Measurements from ENCODE around the gene MMP17.

Gene MMP17

GRCh38 chr12:131815131-131815530, 13.1 kb upstream of the MMP17 start:
- Histone ChIP-seq H3K36me3 (ENCODE audit: control insufficient read depth, insufficient read depth, low read length) (no peaks in the 10 kb centered on the region), H3K27ac (ENCODE audit: insufficient read depth, low read length, poor library complexity, severe bottlenecking) (no peak overlapping the region), H3K9me3 (ENCODE audit: control insufficient read depth, low read length) (peaks cover 2% of the 10 kb centered on the region), H3K4me1 (ENCODE audit: control insufficient read depth, insufficient read depth, low read length, poor library complexity, severe bottlenecking) (no peaks in the 10 kb centered on the region), H3K4me3 (ENCODE audit: insufficient read depth, low read depth, low read length, poor library complexity, severe bottlenecking) (no peak overlapping the region), H3K27me3 (replicated peaks; ENCODE audit: control insufficient read depth, insufficient read depth, low read length, poor library complexity, severe bottlenecking) (no peaks in the 10 kb centered on the region)
- DNase-seq, result no peak

DNA sequence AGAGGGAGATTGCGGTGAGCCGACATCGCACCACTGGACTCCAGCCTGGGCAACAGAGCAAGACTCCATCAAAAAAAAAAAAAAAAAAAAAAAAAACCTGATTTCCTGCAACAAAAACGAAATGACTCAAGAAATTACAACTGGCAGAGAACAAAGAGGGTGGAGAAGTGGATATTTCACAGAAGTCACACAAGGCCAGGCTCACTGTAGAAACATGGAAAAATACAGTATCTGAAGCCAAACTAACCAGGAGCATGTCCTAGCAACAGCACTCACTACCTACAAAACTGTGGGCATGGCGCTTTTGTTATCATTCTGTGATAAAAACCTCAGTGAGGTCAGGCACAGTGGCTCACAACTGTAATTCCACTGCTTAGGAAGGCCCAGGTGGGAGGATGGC, 11.7 kb upstream of the MMP17 start:
- Histone ChIP-seq H3K9me3 (ENCODE audit: control insufficient read depth, low read length) (peaks cover 2% of the 10 kb centered on the region), H3K4me3 (ENCODE audit: insufficient read depth, low read depth, low read length, poor library complexity, severe bottlenecking) (no peak overlapping the region), H3K27ac (ENCODE audit: insufficient read depth, low read length, poor library complexity, severe bottlenecking) (no peak overlapping the region), H3K4me1 (ENCODE audit: control insufficient read depth, insufficient read depth, low read length, poor library complexity, severe bottlenecking) (no peaks in the 10 kb centered on the region), H3K27me3 (replicated peaks; ENCODE audit: control insufficient read depth, insufficient read depth, low read length, poor library complexity, severe bottlenecking) (no peaks in the 10 kb centered on the region), H3K36me3 (ENCODE audit: control insufficient read depth, insufficient read depth, low read length) (no peaks in the 10 kb centered on the region)
- DNase-seq, result no peak

DNA sequence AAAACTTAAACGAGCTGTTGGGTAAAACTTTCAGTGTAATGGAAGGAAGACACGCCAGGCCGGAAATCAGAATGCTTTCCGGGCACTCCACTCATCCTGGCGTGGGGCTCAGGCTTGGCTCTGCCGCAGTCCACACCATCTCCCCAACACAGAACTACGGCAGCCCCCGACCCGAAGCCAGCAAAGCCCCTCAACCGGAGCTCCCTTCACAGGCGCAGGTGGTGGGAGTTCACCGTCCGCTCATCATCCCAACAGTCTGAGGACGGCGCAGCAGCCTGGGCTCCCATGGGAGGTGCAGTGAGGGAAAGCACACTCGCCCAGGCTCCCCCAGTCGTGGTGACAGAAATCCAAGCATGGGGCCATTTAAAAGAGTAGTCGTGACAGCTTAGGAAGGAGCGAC, 11.0 kb upstream of the MMP17 start:
- Histone ChIP-seq H3K27me3 (replicated peaks; ENCODE audit: control insufficient read depth, insufficient read depth, low read length, poor library complexity, severe bottlenecking) (no peaks in the 10 kb centered on the region), H3K36me3 (ENCODE audit: control insufficient read depth, insufficient read depth, low read length) (no peaks in the 10 kb centered on the region), H3K27ac (ENCODE audit: insufficient read depth, low read length, poor library complexity, severe bottlenecking) (no peak overlapping the region)

DNA sequence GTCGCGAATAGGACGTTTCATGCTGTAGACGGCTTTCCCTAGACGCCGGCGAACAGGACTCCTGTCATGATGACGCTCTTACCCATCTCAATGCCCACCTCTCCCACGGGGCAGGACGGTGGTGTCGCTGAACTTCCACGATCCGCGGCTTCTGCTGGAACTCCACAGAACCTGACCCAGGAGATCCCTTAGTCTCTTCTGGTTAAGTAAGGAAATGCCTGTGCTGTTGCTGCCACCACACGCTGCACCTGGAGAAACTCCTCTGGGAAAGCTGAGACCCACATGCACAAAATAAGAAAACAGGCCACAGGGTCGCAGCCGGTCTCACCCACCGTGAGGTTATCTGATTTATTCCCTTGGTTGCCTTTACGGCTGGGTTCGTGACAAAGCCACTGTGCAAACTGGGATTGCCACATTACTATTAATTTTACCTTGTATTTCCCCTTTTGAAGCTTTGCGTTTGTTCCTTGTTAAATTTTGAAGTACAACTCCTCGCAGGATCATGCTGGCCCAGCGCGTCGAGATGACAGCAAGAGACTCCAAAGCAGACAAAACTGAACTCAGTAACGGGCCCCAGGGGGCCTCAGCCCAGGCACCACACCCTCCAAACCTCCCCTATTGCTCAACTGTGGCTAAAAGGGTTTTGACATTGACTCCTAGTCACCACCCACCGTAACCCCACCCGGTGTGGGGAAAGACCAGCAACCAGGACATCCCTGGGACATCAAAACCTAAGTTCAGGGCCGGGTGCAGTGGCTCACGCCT, 9.2 kb upstream of the MMP17 start:
- no peaks in the 10 kb centered on the region for H3K4me1 ChIP-seq (ENCODE audit: control insufficient read depth, insufficient read depth, low read length, poor library complexity, severe bottlenecking)
- H3K36me3 ChIP-seq (ENCODE audit: control insufficient read depth, insufficient read depth, low read length), result no peaks in the 10 kb centered on the region
- no peaks in the 10 kb centered on the region for H3K9me3 ChIP-seq (ENCODE audit: control insufficient read depth, low read length)
- H3K27ac ChIP-seq (ENCODE audit: insufficient read depth, low read length, poor library complexity, severe bottlenecking), result no peak overlapping the region
- no peak overlapping the region for H3K4me3 ChIP-seq (ENCODE audit: insufficient read depth, low read depth, low read length, poor library complexity, severe bottlenecking)
- no peak for DNase-seq
- H3K27me3 ChIP-seq (replicated peaks; ENCODE audit: control insufficient read depth, insufficient read depth, low read length, poor library complexity, severe bottlenecking), result no peaks in the 10 kb centered on the region

More for the DNA sequence above, 11.0 kb upstream of the MMP17 start:
- no peaks in the 10 kb centered on the region for H3K4me1 ChIP-seq (ENCODE audit: control insufficient read depth, insufficient read depth, low read length, poor library complexity, severe bottlenecking)
- H3K9me3 ChIP-seq (ENCODE audit: control insufficient read depth, low read length), result peaks cover 2% of the 10 kb centered on the region
- H3K4me3 ChIP-seq (ENCODE audit: insufficient read depth, low read depth, low read length, poor library complexity, severe bottlenecking), result no peak overlapping the region
- DNase-seq, result no peak

DNA sequence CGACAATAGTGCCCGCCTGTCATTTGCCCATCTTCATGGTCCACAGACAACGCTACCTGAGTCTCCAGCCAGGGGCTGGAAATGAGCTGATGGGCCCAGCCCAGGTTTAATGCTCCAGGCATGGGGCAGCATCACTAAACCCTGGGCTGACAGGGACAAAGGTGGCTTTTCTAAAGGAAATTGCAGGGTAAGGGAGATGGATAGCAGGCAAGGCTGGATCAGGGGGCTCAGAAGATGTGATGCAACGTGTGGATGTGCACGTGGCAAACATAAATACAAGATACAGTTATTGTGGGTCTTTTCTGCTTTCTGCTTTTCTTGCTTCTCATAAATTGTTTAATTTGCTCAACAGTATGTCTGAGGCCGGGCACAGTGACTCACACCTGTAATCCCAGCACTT, 3.7 kb upstream of the MMP17 start:
- DNase-seq, result no peak
- H3K4me3 ChIP-seq (ENCODE audit: insufficient read depth, low read depth, low read length, poor library complexity, severe bottlenecking), result no peak overlapping the region
- H3K27ac ChIP-seq (ENCODE audit: insufficient read depth, low read length, poor library complexity, severe bottlenecking), result no peak overlapping the region
- peaks cover 26% of the 10 kb centered on the region for H3K27me3 ChIP-seq (replicated peaks; ENCODE audit: control insufficient read depth, insufficient read depth, low read length, poor library complexity, severe bottlenecking)
- no peaks in the 10 kb centered on the region for H3K9me3 ChIP-seq (ENCODE audit: control insufficient read depth, low read length)
- no peaks in the 10 kb centered on the region for H3K36me3 ChIP-seq (ENCODE audit: control insufficient read depth, insufficient read depth, low read length)
- peaks cover 9% of the 10 kb centered on the region for H3K4me1 ChIP-seq (ENCODE audit: control insufficient read depth, insufficient read depth, low read length, poor library complexity, severe bottlenecking)

GRCh38 chr12:131825146-131825892, 2.9 kb upstream of the MMP17 start:
- Histone ChIP-seq H3K9me3 (ENCODE audit: control insufficient read depth, low read length) (no peaks in the 10 kb centered on the region), H3K4me3 (ENCODE audit: insufficient read depth, low read depth, low read length, poor library complexity, severe bottlenecking) (no peak overlapping the region), H3K27me3 (replicated peaks; ENCODE audit: control insufficient read depth, insufficient read depth, low read length, poor library complexity, severe bottlenecking) (peaks cover 35% of the 10 kb centered on the region), H3K4me1 (ENCODE audit: control insufficient read depth, insufficient read depth, low read length, poor library complexity, severe bottlenecking) (peaks cover 17% of the 10 kb centered on the region), H3K36me3 (ENCODE audit: control insufficient read depth, insufficient read depth, low read length) (no peaks in the 10 kb centered on the region), H3K27ac (ENCODE audit: insufficient read depth, low read length, poor library complexity, severe bottlenecking) (no peak overlapping the region)
- no peak for DNase-seq

DNA sequence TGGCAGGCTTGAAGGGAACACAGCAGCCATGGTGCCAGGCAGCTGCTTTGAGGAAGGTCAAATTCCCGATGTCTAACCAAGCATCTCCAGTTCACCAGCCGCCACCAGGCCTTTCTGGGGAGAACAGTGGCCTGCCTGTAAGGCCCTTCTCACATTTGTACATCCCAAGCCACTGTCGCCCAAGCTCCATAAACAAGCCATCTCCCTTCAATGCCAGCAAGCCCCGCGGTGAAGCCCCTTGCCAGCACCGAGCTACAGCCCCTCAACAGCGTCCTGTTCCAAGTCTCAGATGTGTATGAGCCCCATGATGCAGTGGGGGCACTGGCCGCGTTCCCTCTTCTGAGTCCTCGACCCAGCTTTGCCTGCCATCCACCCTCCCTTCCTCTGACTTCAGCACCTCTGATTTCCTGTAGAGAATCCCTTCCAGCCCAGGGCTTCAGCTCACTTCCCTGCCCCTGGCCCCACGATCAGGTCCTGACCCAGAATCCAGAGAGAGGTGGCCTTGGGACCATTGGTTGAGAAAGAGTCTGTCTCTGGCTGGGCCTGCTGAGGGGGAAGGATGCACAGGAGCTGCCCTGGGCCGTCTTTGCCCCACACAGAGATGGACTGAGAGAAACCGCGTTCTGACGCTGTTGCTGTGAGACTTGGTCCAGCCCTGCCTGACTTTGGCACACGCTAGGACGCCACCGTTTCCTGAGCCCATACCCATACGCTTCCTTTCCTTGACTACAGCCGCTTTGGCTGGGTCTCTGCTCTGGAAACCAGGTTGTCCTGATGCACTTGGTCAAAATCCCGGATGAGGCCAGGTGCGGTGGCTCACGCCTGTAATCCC, 1.9 kb upstream of the MMP17 start:
- H3K4me1 ChIP-seq (ENCODE audit: control insufficient read depth, insufficient read depth, low read length, poor library complexity, severe bottlenecking), result peaks cover 26% of the 10 kb centered on the region
- H3K9me3 ChIP-seq (ENCODE audit: control insufficient read depth, low read length), result no peaks in the 10 kb centered on the region
- peaks cover 40% of the 10 kb centered on the region for H3K27me3 ChIP-seq (replicated peaks; ENCODE audit: control insufficient read depth, insufficient read depth, low read length, poor library complexity, severe bottlenecking)
- no peaks in the 10 kb centered on the region for H3K36me3 ChIP-seq (ENCODE audit: control insufficient read depth, insufficient read depth, low read length)
- no peak for DNase-seq
- no peak overlapping the region for H3K27ac ChIP-seq (ENCODE audit: insufficient read depth, low read length, poor library complexity, severe bottlenecking)
- H3K4me3 ChIP-seq (ENCODE audit: insufficient read depth, low read depth, low read length, poor library complexity, severe bottlenecking), result no peak overlapping the region

GRCh38 chr12:131828671-131829355, 620 bp downstream of the MMP17 start:
- no peak for DNase-seq
- no peaks in the 10 kb centered on the region for H3K36me3 ChIP-seq (ENCODE audit: control insufficient read depth, insufficient read depth, low read length)
- peaks cover 26% of the 10 kb centered on the region for H3K4me1 ChIP-seq (ENCODE audit: control insufficient read depth, insufficient read depth, low read length, poor library complexity, severe bottlenecking)
- H3K4me3 ChIP-seq (ENCODE audit: insufficient read depth, low read depth, low read length, poor library complexity, severe bottlenecking), result peak overlapping the region; percentile 45
- peaks cover 40% of the 10 kb centered on the region for H3K27me3 ChIP-seq (replicated peaks; ENCODE audit: control insufficient read depth, insufficient read depth, low read length, poor library complexity, severe bottlenecking)
- no peaks in the 10 kb centered on the region for H3K9me3 ChIP-seq (ENCODE audit: control insufficient read depth, low read length)
- H3K27ac ChIP-seq (ENCODE audit: insufficient read depth, low read length, poor library complexity, severe bottlenecking), result no peak overlapping the region

DNA sequence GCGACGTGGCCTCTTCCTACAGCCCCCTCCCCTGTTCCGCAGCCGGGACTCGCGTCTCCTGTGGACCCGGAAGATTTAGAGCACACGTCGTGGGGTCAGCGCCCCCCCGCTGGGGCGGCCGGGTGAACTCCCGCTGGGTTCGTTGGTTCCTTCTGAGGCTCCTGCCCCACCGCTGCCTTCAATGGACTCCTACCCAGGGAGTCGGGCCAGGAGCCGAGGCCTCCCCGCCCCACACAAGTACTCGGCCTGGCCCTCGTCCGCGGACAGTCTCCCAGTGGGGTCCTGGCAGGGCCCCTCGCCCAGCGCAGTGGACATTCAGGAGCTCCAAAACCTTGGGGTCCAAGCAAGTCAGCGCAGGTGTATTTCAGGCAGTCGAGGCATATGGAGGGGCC, 1.2 kb downstream of the MMP17 start:
- Histone ChIP-seq H3K27ac (ENCODE audit: insufficient read depth, low read length, poor library complexity, severe bottlenecking) (no peak overlapping the region), H3K4me3 (ENCODE audit: insufficient read depth, low read depth, low read length, poor library complexity, severe bottlenecking) (peak overlapping the region; percentile 45), H3K27me3 (replicated peaks; ENCODE audit: control insufficient read depth, insufficient read depth, low read length, poor library complexity, severe bottlenecking) (peaks cover 39% of the 10 kb centered on the region), H3K9me3 (ENCODE audit: control insufficient read depth, low read length) (no peaks in the 10 kb centered on the region), H3K4me1 (ENCODE audit: control insufficient read depth, insufficient read depth, low read length, poor library complexity, severe bottlenecking) (peaks cover 26% of the 10 kb centered on the region), H3K36me3 (ENCODE audit: control insufficient read depth, insufficient read depth, low read length) (no peaks in the 10 kb centered on the region)
- no peak for DNase-seq
